Measurements from ENCODE around the gene WNT9B. TPM values are rescaled to one million over a fixed set of nuclear protein-coding genes. Genes with fewer than 3 reads are reported as not detected.

Gene WNT9B
- total and polyA plus RNA-seq, 9 of the 15 experiments (the other 6 are each of a cell fraction or from before 2014, with no cell fraction given) = not detected

- TF ChIP-seq PBX2 (CRISPR knock-in tag; IDR thresholded peaks at IDR 0.05; ENCODE audit: low read depth) (no peak), PBX2 (tag; conservative IDR thresholded peaks at IDR 0.05; ENCODE audit: low read depth) (no peak), ZNF830 (CRISPR knock-in tag; IDR thresholded peaks at IDR 0.05) (no peak), THRA (IDR thresholded peaks at IDR 0.05) (no peak), NR0B1 (IDR thresholded peaks at IDR 0.05; ENCODE audit: partially characterized antibody) (no peak), SRF (CRISPR knock-in tag; IDR thresholded peaks at IDR 0.05) (peak in 1 of 2 experiments; percentile 62; a peak in 2 of 4 replicates), STAG1 (CRISPR knock-in tag; IDR thresholded peaks at IDR 0.05; ENCODE audit: borderline replicate concordance) (no peak), ELF1 (tag; IDR thresholded peaks at IDR 0.05) (peak; percentile 96), ATF1 (CRISPR knock-in tag; IDR thresholded peaks at IDR 0.05) (no peak), ATF1 (tag; IDR thresholded peaks at IDR 0.05) (peak; percentile 81), CSDE1 (IDR thresholded peaks at IDR 0.05) (no peak; a peak in 1 of 4 replicates), MCM5 (IDR thresholded peaks at IDR 0.05; ENCODE audit: low read depth) (no peak), PRDM10 (IDR thresholded peaks at IDR 0.05; ENCODE audit: partially characterized antibody) (no peak), FUS (optimal IDR thresholded peaks at IDR 0.05; ENCODE audit: low read depth, low read length) (no peak), SNAPC5 (CRISPR knock-in tag; IDR thresholded peaks at IDR 0.05) (no peak), HMGN3 (IDR thresholded peaks at IDR 0.05; ENCODE audit: borderline replicate concordance, extremely low read depth, insufficient read length, low read depth, low read length) (no peak), FOXA1 (IDR thresholded peaks at IDR 0.05; ENCODE audit: borderline replicate concordance) (no peak)
Measured at GRCh38 chr17:46922804-46923635, 71.6 kb downstream of the WNT9B start, which contains the start of gene GOSR2 (continued).

Data from K562 (cell line).